HEK293 (cell line): ENCODE data around the gene HOXD3.
A peak's percentile ranks its signal among the peaks of the same experiment; 100 is the strongest.

Experiments used
- GLI2 ChIP-seq: fragments of 450-650 bp; formaldehyde crosslinking; IDR thresholded peaks from 2 replicates; pipeline ENCODE4; 2017; ENCODE audit warnings: missing biosample characterization, missing genetic modification characterization, low read depth, borderline replicate concordance
- GLIS2 ChIP-seq: fragments of 450-650 bp; formaldehyde crosslinking; IDR thresholded peaks from 2 replicates; pipeline ENCODE4 v1.5.1; 2016; ENCODE audit warnings: missing biosample characterization, missing genetic modification characterization
- HOXC10 ChIP-seq: sonication (generic); formaldehyde crosslinking; IDR thresholded peaks from 2 replicates; pipeline ENCODE4 v1.8.1; 2023; ENCODE audit warnings: mild to moderate bottlenecking, missing genetic modification reagents
- OVOL3 ChIP-seq: fragments of 450-650 bp; formaldehyde crosslinking; IDR thresholded peaks from 2 replicates; pipeline ENCODE4 v1.5.1; 2016; ENCODE audit warnings: missing biosample characterization, missing genetic modification characterization
- PRDM10 ChIP-seq: fragments of 450-650 bp; formaldehyde crosslinking; IDR thresholded peaks from 2 replicates; pipeline ENCODE4 v1.5.1; 2016; ENCODE audit warnings: missing biosample characterization, missing genetic modification characterization
- ZBTB10 ChIP-seq: fragments of 450-650 bp; formaldehyde crosslinking; IDR thresholded peaks from 2 replicates; pipeline ENCODE4 v1.5.1; 2016; ENCODE audit warnings: missing biosample characterization, missing genetic modification characterization
- ZBTB11 ChIP-seq: fragments of 450-650 bp; formaldehyde crosslinking; conservative IDR thresholded peaks from 2 replicates; pipeline ENCODE4 v1.5.1; 2016; ENCODE audit warnings: low read depth, missing biosample characterization, missing genetic modification characterization
- ZBTB48 ChIP-seq: fragments of 450-650 bp; formaldehyde crosslinking; IDR thresholded peaks from 2 replicates; pipeline ENCODE4 v1.5.1; 2016; ENCODE audit warnings: missing biosample characterization, missing genetic modification characterization
- ZNF16 ChIP-seq: fragments of 450-650 bp; formaldehyde crosslinking; IDR thresholded peaks from 2 replicates; pipeline ENCODE4 v1.5.1; 2016; ENCODE audit warnings: low read depth, missing biosample characterization, missing genetic modification characterization
- ZNF2 ChIP-seq: fragments of 450-650 bp; formaldehyde crosslinking; IDR thresholded peaks from 2 replicates; pipeline ENCODE4 v1.5.1; 2016; ENCODE audit warnings: missing biosample characterization, missing genetic modification characterization
- ZNF24 ChIP-seq: fragments of 450-650 bp; formaldehyde crosslinking; IDR thresholded peaks from 2 replicates; pipeline ENCODE4 v1.5.1; 2016; ENCODE audit warnings: missing biosample characterization, missing genetic modification characterization
- ZNF311 ChIP-seq: fragments of 450-650 bp; formaldehyde crosslinking; IDR thresholded peaks from 2 replicates; pipeline ENCODE4 v1.5.1; 2017; ENCODE audit warnings: missing biosample characterization, missing genetic modification characterization, borderline replicate concordance
- ZNF366 ChIP-seq: fragments of 450-650 bp; formaldehyde crosslinking; conservative IDR thresholded peaks from 2 replicates; pipeline ENCODE4 v1.5.1; 2016; ENCODE audit warnings: missing biosample characterization, missing genetic modification characterization
- ZNF391 ChIP-seq: fragments of 450-650 bp; formaldehyde crosslinking; IDR thresholded peaks from 2 replicates; pipeline ENCODE4 v1.5.1; 2016; ENCODE audit warnings: low read depth, missing biosample characterization, missing genetic modification characterization, borderline replicate concordance
- ZNF416 ChIP-seq: fragments of 450-650 bp; formaldehyde crosslinking; IDR thresholded peaks from 2 replicates; pipeline ENCODE4 v1.5.1; 2016; ENCODE audit warnings: missing biosample characterization, missing genetic modification characterization
- ZNF423 ChIP-seq: fragments of 450-650 bp; formaldehyde crosslinking; IDR thresholded peaks from 2 replicates; pipeline ENCODE4 v1.5.1; 2016; ENCODE audit warnings: missing biosample characterization, missing genetic modification characterization
- ZNF513 ChIP-seq: fragments of 450-650 bp; IDR thresholded peaks from 2 replicates; pipeline ENCODE4 v1.5.1; 2018; ENCODE audit warnings: missing biosample characterization, missing genetic modification characterization
- ZNF639 ChIP-seq: fragments of 450-650 bp; formaldehyde crosslinking; IDR thresholded peaks from 2 replicates; pipeline ENCODE4 v1.5.1; 2016; ENCODE audit warnings: missing biosample characterization, missing genetic modification characterization
- ZNF645 ChIP-seq: fragments of 450-650 bp; formaldehyde crosslinking; IDR thresholded peaks from 2 replicates; pipeline ENCODE4; 2016; ENCODE audit warnings: missing biosample characterization, missing genetic modification characterization
- ZNF76 ChIP-seq: fragments of 450-650 bp; formaldehyde crosslinking; IDR thresholded peaks from 2 replicates; pipeline ENCODE4; 2016; ENCODE audit warnings: low read depth, missing biosample characterization, missing genetic modification characterization, borderline replicate concordance
- TF ChIP-seq, protein P1 (sequence below): fragments of 450-650 bp; formaldehyde crosslinking; IDR thresholded peaks from 2 replicates; pipeline ENCODE4 v1.5.1; 2016; ENCODE audit warnings: missing biosample characterization, missing genetic modification characterization

Gene HOXD3

GRCh38 chr2:176128982-176129796, 27.9 kb upstream of the HOXD3 start, which contains the start of gene HOXD8 (continued):
- no peak for TF ChIP-seq ZNF311 (tag by site-specific recombination)
- TF ChIP-seq ZNF513 (tag by site-specific recombination): peak; percentile 13; the same call in 1 of the 2 replicates
- peak; percentile 65; the same call in 1 of the 2 replicates for TF ChIP-seq ZNF24
- TF ChIP-seq GLIS2 (tag by site-specific recombination): peak; percentile 72
- TF ChIP-seq ZNF423: 0 out of 2 replicates have a peak, but pooled peaks have one; percentile 14
- TF ChIP-seq ZBTB10 (tag by site-specific recombination): peak; percentile 94
- TF ChIP-seq PRDM10 (tag by site-specific recombination): peak; percentile 36; the same call in 1 of the 2 replicates
- peak; percentile 74; the same call in 1 of the 2 replicates for TF ChIP-seq ZNF2 (tag by site-specific recombination)
- no peak for TF ChIP-seq ZNF645 (tag by site-specific recombination)
- TF ChIP-seq ZNF366 (tag by site-specific recombination): no peak; the same call in 1 of the 2 replicates
- peak; percentile 96 for TF ChIP-seq ZBTB48 (tag by site-specific recombination)
- peak; percentile 45; the same call in 1 of the 2 replicates for TF ChIP-seq ZBTB11 (tag by site-specific recombination)
- TF ChIP-seq, protein P1, sequence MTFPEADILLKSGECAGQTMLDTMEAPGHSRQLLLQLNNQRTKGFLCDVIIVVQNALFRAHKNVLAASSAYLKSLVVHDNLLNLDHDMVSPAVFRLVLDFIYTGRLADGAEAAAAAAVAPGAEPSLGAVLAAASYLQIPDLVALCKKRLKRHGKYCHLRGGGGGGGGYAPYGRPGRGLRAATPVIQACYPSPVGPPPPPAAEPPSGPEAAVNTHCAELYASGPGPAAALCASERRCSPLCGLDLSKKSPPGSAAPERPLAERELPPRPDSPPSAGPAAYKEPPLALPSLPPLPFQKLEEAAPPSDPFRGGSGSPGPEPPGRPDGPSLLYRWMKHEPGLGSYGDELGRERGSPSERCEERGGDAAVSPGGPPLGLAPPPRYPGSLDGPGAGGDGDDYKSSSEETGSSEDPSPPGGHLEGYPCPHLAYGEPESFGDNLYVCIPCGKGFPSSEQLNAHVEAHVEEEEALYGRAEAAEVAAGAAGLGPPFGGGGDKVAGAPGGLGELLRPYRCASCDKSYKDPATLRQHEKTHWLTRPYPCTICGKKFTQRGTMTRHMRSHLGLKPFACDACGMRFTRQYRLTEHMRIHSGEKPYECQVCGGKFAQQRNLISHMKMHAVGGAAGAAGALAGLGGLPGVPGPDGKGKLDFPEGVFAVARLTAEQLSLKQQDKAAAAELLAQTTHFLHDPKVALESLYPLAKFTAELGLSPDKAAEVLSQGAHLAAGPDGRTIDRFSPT (tag by site-specific recombination): peak; percentile 77
- TF ChIP-seq GLI2: no peak
- TF ChIP-seq OVOL3 (tag by site-specific recombination): 0 out of 2 replicates have a peak, but pooled peaks have one; percentile 35
- peak; percentile 61 for TF ChIP-seq ZNF639 (tag by site-specific recombination)
- peak; percentile 68 for TF ChIP-seq ZNF76 (tag by site-specific recombination)
- no peak for TF ChIP-seq ZNF16 (tag by site-specific recombination)
- no peak for TF ChIP-seq HOXC10
- no peak for TF ChIP-seq ZNF416 (tag by site-specific recombination)
- TF ChIP-seq ZNF391: no peak
